Measurements from ENCODE around the gene FAM186B.
"Not testable (repeated sequence)": the region's sequence is repeated elsewhere in the genome, so short reads cannot be mapped to it uniquely, and the experiment has no call there.

Gene FAM186B

GRCh38 chr12:49635036-49635435 lies 29.6 kb upstream of the FAM186B start:
- no peak for DNase-seq

DNA sequence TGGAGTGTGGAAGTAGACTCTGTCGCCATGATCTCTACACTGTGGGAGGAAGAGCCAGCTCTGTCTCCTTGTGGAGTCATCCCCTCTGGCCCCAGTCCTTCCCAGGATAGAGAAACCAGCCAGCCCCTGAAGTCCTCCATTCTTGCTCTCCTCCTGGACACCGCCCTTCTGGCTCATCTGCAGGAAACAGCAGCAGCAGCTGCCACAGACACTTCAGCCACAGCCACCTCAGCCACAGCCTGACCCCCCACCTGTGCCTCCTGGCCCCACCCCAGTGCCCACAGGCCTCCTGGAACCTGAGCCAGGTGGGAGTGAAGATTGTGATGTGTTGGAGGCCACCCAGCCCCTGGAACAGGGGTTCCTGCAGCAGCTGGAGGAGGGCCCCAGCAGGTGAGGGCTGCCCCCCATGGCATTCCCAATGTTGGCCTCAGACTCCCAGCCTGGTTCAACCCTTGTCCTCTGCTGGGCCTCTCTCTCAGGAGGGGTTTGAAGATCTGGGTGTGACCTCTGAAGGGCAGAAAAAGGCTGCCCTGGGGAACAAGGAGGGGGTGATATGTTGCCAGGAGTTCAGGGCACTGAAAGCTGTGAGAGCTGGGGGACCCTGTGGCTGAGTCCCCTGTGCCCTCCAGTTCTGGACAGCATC lies 28.4 kb upstream of the FAM186B start:
- no peak for DNase-seq

GRCh38 chr12:49632986-49633702 lies 27.7 kb upstream of the FAM186B start:
- no peak for DNase-seq

DNA sequence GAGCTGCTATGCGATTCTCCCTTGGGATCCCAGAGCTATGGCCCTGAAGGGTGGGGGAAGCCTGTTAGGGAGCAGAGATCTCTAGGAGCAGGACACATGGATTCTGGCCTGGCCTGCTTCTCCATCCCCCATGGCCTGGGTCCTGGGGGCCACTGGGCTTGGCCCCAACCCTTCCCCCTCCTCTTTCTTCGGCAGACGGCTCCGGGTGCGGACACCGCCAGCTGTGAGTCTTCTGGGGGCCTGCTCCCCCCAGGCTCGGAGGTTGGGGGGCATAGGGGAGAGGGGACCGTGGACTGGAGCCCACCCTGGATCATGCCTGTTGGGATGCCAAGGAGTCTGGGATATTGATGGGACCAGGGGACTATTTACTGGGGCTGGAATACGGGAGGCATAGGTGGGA lies 27.0 kb upstream of the FAM186B start:
- DNase-seq, result no peak

DNA sequence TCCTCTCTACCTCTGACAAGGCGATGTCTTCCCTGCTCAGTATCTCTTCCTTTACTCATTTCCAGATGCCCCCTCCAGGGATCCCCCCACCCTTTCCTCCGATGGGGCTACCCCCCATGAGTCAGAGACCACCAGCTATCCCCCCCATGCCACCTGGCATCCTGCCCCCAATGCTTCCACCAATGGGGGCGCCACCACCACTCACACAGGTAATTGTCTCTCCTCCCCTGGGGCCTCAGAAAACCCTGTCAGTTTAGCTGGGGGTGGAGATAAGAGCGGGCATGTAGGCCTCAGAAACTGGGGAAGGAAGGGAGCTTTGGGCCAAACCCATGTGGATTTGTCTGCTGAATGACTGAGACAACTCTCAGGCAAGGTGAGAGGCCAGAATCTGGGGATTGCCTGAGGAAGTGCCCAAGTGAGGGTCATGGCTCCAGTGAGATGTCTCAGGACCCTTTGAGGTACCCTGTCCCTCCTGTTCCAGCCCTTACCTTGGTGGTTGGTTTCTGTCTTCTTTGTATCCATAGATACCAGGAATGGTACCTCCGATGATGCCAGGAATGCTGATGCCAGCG lies 26.0 kb upstream of the FAM186B start:
- DNase-seq, result no peak

DNA sequence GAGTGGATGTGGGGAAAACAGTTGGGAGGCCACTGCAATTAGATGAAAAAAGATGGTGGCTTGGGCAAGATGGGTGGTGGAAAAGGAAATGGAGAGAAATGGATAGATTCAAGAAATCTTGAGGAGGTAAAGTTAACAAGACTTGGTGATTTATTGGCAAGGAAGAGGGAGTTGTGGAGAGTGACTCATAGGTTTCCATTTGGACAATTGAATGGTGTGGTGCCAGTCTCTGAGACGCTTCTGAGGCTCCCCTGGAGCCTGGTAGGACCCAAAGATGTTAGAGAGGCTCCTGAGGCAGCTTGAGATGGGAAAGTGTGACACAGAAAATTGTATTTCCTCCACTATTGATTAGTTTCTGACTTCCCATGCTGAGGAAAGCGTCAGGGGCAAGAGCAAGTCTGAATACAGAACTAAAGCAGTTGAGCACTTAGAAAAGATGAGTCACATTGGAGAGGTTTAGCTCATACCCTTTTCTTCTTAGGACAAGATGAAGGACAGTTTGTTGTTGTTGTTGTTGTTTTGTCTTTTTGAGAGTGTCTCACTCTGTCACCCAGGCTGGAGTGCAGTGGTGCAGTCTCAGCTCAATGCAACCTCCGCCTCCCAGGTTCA lies 22.4 kb upstream of the FAM186B start:
- no peak for DNase-seq

DNA sequence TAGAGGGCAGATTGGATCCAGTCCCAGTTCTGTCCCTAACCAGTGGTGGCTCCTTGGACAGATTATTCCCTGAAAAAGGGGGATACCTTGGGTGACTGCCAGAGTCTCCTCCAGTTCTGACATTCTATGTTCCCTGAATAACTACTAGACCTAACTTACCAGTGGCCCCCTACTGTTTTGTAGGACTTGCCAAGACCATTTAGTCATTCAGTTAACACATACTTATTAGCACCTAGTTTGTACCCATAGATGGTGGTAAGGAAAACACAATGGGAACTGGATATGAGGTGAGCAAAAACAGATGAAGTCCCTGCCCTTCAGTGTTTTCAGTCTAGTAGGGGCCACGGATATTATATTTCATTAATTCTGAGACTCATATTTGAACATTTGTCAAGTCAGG lies 21.4 kb upstream of the FAM186B start:
- DNase-seq, result no peak

GRCh38 chr12:49626169-49626835 lies 20.9 kb upstream of the FAM186B start:
- DNase-seq, result peak; percentile 20

DNA sequence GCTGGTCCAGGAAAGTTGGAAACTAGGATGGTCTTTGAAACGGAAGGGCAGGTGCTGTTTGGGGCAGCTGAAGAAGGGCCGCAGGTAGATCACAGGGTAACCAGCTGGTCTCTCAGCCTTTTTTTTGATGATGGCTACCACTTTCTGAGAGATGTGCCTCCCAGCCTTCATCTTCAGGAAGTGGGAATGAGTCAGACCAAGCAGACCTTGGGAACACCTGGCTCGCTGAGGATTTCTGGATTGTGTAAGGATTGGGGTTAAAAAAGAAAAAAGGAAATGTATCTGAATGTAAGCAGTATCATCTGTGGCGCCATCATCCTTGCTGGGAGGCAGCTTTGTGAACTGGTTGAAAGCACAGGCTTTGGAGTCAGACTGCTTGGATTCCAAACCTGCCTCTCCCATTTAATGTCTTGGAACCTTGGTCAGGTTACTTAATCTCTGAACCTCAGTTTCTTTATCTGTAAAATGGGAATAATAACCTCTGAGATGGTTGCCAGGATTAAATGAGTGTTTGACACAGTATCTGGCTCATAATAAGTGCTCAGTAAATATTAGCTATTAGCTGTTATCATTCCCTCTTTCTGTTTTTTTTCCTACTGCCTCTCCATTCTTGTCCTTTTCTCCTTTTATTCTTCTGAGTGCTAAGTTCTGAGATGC lies 19.6 kb upstream of the FAM186B start:
- DNase-seq, result no peak

DNA sequence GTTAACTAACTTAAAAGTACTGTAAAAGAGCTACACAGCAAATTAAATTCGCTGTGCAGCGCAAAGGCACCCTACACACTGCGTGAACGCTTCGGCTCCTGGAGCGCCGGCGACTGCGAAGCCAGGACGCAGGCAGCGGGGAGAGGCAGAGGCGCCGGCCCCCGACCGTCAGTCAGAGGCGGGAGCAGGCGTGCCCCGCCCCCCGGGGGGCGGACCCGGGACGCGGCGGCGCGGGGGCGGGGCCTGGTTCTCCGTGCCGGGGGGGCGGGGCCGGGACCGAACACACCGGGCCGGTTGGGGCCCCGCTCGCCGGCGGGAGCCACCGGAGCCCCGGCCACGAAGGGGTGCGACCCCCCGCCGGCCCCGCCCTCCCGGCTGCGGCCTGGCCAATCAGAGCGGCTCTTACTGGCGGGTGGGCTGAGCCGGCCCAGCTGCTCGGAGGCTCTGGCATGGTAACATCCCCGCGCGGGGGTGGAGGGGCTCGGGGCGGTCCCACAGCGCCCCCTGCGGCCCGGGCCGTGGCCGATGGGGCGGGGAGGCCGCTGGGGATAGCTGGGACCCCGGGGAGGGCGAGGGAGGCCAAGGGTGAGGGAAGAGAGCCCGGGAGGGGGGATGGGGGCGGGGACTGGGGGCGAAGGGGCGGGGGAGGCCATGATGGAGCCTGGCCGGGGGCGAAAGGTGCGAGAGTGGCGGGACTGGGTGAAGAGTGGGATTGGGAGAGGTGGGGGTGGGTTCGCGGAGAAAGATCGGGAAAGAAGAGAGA lies 17.9 kb upstream of the FAM186B start, which contains the start of gene PRPF40B:
PRPF40B (plus strand) TSS at position 420 of the 763 bp plus-strand sequence; CDS start at position 450, 30 bp downstream.
- DNase-seq, result peak; percentile 84

- DNase-seq, result peak; percentile 51
Observed at GRCh38 chr12:49622501-49623141, 17.2 kb upstream of the FAM186B start.

DNA sequence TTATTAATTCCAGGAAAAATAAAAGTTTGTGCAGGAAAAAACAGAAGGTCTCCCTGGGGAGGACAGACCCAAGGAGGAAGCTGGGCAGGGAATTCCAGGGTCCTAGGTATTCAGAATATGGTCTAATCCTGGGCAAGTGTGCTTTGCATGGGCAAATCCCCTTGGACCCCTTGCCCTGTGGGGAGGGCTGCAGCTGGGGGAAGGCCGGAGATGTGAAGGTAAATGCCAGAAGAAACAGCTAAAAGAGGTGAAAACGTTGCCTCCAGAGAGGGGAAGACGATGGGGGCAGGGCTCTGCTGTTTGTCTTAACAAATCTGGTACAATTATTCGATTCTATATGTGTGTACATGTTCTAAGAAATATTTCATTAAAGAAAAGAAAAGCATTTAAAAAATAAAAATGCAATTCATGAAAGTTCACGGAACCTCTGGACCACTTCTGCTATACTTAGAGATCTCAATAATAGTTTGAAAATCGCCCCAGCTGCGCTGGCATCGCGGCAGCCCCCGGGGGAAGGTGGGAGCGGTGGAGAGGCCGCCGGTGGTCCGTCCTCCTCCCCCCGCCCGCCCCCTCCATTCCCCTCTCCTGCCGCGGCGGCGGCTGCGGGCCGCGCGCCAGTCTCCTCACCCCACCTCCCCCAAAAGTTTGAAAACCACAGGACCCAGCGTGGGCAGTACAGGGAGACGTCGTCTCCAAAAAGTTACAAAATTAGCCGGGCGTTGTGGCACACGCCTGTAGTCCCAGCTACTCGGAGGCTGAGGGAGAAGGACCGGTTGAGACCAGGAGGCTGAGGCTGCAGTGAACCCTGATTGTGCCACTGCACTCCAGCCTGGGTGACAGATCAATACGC lies 16.4 kb upstream of the FAM186B start:
- no peak for DNase-seq

DNA sequence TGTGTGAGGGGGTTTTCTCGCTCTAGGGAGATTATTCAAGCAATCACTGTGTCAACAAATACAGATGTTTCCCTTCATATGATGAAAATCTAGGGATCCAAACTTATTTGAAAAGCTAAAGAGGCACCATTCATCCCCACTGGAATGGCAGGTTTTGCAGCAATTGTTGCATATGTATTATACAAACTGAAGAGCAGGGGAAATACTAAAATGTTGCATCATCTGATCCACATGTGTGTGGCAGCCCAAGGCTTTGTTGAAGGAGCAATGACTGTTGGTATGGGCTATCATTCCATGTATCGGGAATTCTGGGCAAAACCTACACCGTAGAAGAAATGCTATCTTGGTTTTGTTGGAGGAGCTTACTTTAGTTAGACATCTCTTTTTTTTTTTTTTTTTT lies 13.8 kb upstream of the FAM186B start:
- no peak for DNase-seq

- no peak for DNase-seq
Observed at GRCh38 chr12:49618576-49618975, 13.1 kb upstream of the FAM186B start.

DNA sequence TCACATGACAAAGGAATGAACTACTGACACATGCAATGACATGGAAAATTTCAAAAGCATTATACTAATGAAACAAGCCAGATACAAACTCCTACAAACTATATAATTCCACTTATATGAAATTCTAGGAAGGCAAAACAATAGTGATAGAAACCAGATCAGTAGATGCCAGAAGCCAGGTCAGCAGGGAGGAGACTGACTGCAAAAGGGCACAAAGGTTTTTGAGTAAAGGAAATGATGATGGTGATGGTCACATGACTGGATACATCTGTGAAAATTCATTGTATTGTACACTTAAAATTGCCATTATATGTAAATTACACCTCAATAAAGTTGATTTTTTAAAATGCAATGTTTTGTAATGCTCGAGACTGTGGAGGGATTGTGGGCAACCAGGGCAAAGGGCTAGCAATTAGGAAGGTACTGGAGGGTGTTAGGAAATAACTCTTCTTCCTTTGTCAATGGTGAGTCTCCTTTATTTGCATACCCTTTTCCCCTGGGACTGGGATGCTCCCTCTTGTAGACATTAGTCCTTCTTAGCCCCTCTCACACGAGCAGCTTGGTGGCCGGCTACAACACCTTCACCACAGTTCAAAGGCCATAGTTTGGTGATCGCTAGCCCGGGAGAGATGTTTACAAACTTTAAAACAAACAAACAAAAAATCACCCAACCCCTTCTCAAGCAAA lies 11.2 kb upstream of the FAM186B start:
- no peak for DNase-seq

DNA sequence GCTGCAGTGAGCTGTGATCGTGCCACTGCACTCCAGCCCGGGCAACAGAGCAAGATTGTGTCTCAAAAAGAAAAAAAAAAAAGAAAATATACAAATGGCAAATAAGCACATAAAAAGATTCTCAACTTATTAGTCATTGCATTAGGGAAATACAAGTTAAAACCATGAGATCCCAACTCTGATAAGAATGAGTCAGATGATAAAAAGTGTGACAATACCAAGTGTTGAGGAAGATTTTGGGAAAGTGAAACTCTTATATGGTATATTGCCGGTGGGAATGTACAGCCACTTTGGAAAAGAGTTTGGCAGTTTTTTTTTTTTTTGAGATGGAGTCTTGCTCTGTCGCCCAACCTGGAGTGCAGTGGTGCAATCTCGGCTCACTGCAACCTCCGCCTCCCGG lies 10.3 kb upstream of the FAM186B start:
- DNase-seq, result no peak

GRCh38 chr12:49612210-49612609 lies 6.8 kb upstream of the FAM186B start:
- no peak for DNase-seq

DNA sequence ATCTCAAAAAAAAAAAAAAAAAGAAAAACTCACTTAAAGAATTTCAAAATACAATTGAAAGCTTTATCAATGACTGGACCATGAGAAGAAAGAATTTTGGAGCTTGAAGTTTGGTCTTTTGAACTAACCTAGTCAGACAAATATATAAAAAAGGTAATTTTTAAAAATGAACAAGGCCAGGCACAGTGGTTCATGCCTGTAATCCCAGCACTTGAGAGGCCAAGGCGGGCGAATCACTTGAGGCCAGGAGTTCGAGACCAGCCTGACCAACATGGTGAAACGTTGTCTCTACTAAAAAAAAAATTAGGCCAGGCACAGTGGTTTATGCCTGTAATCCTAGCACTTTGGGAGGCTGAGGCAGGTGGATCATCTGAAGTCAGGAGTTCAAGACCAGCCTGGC lies 5.3 kb upstream of the FAM186B start:
- DNase-seq, result not testable (repeated sequence)

DNA sequence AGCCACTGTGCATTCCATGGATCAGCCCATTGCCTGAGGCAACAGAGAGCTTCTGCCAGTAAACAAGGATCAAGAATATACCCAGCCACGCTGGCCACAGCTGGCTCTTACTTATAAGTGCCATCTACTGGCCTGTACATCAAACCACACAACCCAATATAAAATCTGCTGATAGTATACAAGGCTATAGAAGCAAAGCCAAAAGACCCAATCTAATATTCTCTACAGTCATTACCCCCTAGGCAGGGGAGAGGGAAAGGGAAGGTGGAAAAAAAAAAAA lies 4.4 kb upstream of the FAM186B start:
- no peak for DNase-seq

Data from activated naive CD4-positive, alpha-beta T cell treated with Interleukin-2 at 50 U/mL for 16 hours (primary cell).